Myocyte (in vitro differentiated cells): Measurements from ENCODE around the gene EHD4. TPM values are rescaled to one million over a fixed set of nuclear protein-coding genes. Genes with fewer than 3 reads are reported as not detected.

Experiments used
- DNase-seq: peaks from one replicate; pipeline ENCODE4 v3.0.0-alpha.2; 2012; ENCODE audit warnings: low read depth
- total RNA-seq: library from RNA; depleted of rRNA; stranded (reverse); fragments of >200 nt; gene quantifications from 2 replicates; pipeline ENCODE4 v1.2.3, GENCODE V29; 2014

The EHD4 gene
- total RNA-seq, 1 donor from 2014 or later, result 9.7 TPM

- no peak for DNase-seq
Measured at GRCh38 chr15:41981371-41982132, 9.2 kb upstream of the EHD4 start.

GRCh38 chr15:41980654-41981323 lies 8.4 kb upstream of the EHD4 start:
- DNase-seq, result no peak

- DNase-seq, result no peak
Measured at GRCh38 chr15:41979493-41980266, 7.3 kb upstream of the EHD4 start.

DNA sequence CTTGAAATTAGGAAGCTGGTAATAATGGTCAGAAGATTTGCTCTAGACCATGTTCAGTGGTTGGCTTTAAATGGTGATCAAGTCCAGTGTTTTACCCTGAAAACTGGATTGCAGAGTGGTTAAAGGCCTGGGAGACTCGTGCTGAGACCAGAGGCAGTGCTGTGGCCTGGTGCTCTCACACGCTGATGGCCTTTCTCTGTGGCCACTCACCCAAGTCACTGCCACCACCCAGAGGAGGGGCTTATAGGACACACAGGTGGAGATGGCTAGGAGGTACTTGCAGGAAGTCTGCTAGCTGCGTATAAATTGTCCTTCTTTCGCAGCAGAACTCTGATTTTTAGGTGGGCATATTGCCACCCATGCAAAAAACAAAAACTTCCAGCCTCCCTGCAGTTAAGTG lies 6.2 kb upstream of the EHD4 start:
- DNase-seq, result no peak

DNA sequence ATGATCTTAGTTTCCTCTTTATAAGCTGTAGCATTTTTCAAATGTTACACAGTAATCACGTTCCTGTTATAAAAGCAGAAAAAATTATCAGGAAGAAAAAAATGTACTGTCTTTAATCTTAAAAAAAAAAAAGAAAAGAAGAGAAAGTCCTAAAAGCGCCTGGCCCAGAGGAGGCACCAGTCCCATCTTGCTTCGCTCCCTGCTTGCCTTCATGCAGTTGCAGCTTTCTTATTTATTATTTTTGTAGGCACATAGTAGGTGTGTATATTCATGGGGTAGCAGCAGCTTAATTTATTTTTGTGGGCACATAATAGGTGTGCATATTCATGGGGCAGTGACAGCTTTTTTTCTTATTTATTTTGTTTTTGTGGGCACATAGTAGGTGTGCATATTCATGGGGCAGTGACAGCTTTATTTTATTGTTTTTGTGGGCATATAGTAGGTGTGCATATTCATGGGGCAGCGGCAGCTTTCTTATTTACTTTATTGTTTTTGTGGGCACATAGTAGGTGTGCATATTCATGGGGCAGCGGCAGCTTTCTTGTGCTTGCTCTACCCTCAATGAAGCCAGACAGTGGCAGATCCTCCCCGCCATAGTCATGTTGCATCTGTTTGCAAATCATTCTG lies 5.5 kb upstream of the EHD4 start:
- no peak for DNase-seq

DNA sequence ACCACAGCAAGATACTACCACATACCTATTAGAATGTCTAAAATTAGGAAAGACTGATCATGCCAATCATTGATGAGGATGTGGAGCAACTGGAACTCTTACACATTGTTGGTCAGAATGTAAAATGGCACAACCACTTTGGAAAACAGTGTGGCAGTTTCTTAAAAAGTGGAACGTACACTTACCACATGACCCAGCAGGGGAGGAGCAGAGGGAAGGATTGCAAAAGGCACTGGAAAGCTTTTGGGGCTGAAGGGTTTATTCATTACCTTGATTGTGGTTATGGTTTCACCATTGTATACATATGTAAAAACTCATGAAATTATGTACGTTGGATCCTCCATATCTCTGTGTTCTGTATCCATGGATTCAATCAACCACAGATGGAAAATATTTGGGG lies 3.3 kb upstream of the EHD4 start:
- no peak for DNase-seq

DNA sequence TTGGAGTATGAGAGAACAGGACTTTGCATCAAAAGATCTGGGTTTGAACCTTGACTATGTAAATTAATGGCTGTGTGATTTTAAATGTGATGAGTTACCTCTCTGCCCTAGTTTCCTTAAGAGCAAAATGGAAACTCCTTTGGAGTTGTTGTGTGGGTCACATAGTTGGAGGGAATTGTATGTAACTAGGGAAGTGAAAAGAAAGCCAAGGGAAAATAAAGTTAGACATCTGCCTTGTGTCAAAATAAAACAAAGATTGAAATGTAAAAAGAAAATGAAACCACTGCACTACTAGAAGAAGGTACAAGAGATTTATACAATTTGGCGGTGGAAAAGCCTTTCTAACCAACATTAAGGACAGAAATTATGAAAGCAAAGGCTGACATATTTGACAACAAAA lies 1.7 kb upstream of the EHD4 start:
- DNase-seq, result no peak

DNA sequence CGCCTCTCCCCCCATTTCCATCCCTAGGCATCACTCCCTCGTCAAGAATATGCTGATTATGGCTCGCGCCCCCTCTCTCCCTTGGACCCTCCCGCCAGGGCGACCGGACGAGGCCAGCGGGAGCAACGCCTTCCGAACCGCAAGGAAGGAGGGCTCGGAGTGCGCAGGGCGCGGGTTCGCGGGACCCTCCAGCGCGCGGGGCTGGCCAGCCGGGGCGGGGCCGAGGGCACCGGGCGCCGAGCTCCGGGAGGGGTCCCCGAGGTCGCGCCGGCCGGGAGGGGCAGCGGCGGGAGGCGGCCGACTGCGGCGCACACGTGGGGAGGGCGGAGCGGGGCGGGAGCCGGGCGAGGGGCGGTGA lies 483 bp downstream of the EHD4 start:
- no peak for DNase-seq

DNA sequence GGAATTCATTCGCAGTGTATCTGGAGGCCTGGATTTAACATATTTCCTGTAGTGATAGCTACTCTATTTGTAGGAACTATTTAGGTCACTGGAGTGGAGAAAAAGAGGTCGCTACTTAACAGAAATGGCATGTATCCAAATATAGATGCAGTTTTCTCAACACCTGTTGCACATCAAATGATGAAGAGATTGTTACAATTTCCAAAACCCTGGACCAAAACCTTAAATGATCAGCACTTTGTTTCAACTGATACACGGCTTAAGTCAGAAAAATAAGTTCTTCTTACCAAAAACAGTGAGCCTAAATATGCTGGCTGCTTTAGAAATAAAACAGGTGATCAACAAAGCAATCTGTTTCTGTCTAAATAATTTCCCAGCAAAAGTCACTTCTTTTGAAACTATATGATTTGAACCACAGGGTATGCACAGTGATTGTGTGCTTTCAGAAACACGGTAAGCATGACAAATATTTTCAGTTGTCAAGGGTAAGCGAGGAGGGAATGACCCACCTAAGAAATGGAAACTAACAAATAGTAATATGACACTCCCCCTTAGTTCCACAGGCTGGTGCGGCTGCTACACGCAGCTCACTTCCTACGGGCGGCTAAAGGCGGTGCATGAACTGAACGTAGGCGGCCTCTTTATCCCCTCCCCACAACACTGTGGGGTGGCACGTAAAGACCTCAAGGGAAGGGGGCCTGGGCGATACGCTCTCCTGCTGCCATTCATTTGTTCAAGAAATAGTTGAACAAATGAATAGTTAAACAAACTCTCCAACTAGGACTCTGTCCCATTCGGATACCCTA lies 1.1 kb downstream of the EHD4 start:
- DNase-seq, result peak; percentile 61

DNA sequence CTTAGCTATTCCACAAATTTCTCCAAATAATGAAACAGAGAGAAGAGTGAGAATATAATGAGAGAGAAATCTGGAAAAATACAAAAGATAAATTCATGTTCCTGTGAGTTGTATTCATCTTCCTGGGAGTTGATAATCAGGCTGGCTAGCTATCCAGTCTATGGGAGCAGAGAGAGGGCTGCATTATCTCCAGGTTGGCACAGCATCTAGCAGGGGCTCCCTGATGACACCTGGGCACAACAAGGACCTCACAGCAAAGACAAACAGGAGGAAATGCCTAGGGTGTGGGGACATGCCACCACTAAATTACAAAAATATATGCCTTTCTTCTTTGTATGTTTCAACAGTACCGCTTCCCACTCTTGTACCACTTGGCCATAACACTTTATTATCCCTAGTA lies 1.9 kb downstream of the EHD4 start:
- no peak for DNase-seq

GRCh38 chr15:41969851-41970431 lies 2.4 kb downstream of the EHD4 start:
- DNase-seq, result no peak

- DNase-seq, result no peak
Measured at GRCh38 chr15:41968701-41969100, 3.7 kb downstream of the EHD4 start.

DNA sequence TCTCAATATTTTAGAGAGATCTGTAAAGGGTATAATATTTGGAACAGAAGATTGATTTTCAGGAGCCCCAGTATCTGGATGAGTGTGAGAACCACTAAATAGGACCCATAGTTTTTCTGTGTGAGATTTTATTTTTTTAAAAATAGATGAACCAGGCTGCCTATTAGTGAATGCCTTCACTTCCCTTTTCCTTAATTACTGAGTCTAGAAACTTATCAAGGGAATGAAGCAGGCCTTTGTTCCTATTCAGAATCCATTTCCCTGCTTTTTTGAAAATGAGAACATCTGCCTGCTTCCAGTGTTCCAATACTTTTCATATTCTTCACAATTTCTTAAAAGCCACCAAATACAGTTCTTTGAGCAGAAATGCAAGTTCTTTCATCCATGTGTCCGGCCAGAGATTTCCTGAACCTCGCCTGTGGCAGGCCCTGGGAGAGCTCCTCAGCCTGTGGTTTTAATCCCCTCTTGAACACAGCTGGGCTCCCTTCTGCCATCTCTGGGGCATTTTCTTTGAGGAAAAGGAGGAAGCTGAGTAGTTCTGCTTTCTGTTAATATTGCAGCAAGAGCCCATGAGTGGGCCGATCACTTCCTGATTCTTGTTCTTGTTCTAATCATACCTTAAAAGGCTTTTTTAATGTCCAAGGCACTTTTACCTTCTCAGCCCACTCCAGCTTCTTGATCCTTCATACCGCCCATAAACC lies 4.7 kb downstream of the EHD4 start:
- DNase-seq, result peak; percentile 26

DNA sequence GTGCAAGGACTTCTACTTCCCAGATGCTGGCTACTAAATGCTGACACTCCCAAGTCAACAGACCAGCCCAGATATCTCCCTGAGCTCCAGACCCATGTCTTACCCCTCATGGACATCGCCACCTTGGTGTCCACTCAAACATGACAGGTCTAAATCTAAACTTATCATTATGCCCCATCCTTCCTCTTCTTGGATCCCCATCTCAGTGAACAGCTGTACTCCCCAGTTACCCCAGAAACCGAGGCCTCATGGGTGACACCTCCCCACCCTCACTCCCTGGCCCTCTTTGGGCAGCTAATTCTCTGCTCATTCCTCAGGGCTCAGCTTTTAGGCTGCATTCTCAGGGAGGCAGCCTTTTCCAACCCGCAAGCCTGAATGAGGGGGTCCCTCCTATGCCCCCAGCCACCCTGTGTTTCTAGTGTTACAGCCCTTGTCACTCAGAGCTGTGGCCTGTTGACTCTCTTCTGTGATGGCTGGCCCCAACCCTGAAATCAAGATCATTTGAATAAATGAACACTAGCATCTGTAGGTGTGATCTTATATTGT lies 5.4 kb downstream of the EHD4 start:
- no peak for DNase-seq

DNA sequence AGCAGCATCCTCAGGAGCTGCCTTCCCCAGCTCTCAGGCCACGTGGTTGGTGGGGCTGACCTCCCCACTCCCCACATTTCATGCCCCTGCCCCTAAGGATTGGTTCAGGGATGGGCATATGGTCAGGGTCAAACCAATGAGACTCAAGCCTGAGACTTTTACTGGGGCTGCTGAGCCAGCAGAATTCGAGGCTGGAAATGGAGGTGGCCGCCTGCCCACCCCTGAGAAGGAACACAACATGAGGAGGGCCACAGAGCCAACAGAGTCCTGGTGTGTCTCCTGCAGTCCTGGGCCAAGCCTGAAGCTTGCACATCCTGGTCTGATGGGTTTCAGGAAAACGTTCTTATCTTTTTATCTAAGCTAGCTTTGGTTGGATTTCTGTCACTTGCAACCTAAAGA lies 5.9 kb downstream of the EHD4 start:
- no peak for DNase-seq

- DNase-seq, result peak; percentile 56
Measured at GRCh38 chr15:41965441-41966413, 6.6 kb downstream of the EHD4 start.

DNA sequence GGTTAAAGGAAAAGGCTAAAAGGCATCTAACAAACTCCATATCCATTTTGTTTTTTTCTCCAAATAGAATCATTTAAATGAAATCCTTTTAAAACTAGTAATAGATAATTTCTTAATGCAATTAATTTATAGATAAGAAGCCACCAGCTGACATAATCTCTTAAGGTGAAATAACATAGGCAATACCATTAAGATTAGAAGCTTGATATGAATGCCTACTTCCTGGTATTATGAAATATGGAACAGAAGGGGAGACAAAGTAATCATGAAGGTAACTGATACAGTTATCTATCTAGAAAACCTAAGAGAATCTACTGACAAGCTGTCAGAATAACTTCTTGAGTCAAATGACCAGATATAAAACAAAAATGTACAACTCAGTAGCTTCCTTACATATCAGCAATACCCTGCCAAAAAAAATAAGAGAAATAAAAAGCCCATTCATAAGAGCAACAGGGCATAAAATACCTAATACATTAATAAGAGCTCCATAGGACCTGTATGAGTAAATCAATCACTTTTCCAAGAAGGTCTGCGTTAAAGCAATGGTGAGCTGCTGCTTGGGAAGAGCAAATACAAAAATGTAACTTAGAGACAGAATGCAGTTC lies 10.7 kb downstream of the EHD4 start:
- DNase-seq, result no peak

DNA sequence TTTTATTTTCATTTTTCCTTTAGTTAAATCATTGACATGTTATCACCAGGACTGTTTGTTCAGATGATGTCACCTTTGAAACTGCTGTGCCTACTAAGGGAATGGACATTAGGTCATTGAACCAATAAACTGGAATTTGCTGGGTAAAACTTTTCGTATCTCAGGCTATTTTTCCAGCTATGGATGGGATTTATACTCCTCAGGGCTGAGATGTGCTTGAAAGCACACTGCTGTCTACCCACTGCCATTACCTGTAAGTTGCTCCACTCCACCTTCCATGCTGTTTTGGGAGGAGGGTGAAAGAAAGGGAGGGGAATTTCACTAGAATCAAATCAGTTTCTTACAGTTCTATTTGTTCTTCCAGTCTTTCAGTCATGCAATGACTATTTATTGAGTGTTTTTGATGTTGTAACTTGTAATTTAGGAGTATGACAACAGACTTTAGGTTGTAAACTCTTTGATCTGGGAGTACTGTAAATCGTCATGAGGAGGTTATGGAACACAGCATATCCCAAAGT lies 11.3 kb downstream of the EHD4 start:
- DNase-seq, result no peak
